Superior temporal gyrus (tissue), 1 donor: Measurements from ENCODE around the gene WDR47.
"Not testable (repeated sequence)": the region's sequence is repeated elsewhere in the genome, so short reads cannot be mapped to it uniquely, and the experiment has no call there.

Experiments used
- DNase-seq: peaks from one replicate; pipeline ENCODE4 v3.0.0-alpha.2; 2016; ENCODE audit errors: extremely low spot score

WDR47 gene

GRCh38 chr1:108962681-108963051, 79.2 kb downstream of the WDR47 start:
- DNase-seq, result no peak

DNA sequence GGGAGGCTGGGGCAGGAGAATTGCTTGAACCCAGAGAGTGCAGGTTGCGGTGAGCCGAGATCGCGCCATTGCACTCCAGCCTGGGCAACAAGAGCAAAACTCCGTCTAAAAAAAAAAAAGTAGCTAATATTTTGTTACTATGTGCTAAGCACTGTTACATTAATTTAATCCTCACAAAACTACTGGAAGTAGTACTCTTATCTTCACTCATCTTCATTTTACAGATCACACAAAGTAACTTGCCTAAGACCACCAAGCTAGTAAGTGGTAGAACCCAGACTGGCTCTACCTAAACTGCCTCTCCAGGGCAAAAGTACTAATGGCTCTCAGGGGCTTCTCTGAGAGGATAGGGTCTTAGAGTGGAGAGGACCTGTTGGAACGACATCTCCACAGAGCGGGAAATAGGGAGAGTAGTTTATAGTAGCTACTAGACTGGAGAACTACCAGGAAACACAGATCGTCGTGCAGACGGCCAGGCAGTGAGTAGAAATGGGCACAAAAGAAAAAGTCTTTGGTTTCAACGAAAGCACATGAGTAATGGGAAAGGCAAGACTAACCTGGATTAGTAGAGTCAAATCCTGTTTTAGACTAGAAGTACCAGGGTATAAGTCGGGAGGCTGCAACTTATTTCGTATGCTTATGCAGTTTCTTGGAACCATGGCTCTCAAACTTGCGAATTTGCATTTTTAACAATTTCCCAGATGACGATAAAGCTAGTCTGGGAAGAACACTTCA, 80.0 kb downstream of the WDR47 start:
- DNase-seq, result peak; percentile 7

GRCh38 chr1:108961198-108961597, 80.7 kb downstream of the WDR47 start:
- DNase-seq, result no peak

DNA sequence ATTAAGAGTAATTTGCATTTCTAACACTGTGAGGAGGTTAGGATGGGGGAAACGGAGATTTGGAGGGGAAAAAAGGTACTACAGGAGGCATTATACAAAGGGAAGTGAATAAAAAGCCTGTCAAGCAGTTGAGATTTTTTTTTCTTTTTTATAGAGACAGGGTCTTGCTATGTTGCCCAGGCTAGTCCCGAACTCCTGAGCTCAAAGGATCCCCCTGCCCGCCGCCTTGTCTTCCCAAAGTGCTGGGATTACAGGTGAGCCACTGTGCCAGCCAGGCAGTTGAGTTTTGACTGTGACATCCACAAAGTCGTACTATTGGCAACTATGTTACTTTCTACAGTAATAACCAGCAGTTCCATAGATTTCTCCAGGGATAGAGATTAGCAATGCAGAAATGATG, 81.2 kb downstream of the WDR47 start:
- DNase-seq, result no peak

GRCh38 chr1:108957888-108958287, 84.0 kb downstream of the WDR47 start:
- DNase-seq, result no peak

DNA sequence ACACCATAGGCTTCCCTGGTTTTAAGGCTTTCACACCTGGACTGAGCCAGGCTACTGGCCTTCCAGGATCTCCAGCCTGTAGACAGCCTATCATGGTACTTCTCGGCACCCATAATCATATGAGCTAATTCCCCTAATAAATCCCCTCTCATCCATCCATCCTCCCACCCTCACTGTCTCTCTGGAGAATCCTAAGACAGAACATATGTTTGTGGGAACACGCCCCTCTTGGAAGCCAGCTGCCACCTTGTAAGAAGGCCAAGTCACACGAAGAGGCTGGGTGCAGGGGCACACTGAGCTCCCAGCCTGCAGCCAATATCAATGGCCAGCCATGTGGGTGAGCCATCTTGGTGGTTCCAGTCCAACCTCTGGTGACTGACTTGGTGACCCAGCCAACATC, 86.0 kb downstream of the WDR47 start:
- no peak for DNase-seq

GRCh38 chr1:108955111-108955510, 86.8 kb downstream of the WDR47 start:
- DNase-seq, result no peak

GRCh38 chr1:108953452-108953851, 88.5 kb downstream of the WDR47 start:
- no peak for DNase-seq

DNA sequence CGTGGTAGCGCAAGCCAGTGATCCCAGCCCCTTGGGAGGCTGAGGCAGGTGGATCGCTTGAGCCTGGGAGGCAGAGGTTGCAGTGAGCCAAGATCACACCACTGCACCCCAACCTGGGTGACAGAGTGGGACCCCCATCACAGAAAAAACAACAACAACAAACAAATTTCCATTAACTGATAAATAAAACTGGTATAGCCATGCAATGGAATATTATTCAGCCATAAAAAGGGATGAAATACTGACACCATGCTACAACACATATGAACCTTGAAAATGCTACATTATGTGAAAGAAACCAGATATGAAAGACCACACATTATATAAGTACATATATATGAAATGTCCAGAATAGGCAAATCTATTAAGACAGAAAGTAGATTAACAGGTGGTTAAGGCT, 90.7 kb downstream of the WDR47 start:
- no peak for DNase-seq

- DNase-seq, result no peak
Observed at GRCh38 chr1:108949044-108949443, 92.9 kb downstream of the WDR47 start.

DNA sequence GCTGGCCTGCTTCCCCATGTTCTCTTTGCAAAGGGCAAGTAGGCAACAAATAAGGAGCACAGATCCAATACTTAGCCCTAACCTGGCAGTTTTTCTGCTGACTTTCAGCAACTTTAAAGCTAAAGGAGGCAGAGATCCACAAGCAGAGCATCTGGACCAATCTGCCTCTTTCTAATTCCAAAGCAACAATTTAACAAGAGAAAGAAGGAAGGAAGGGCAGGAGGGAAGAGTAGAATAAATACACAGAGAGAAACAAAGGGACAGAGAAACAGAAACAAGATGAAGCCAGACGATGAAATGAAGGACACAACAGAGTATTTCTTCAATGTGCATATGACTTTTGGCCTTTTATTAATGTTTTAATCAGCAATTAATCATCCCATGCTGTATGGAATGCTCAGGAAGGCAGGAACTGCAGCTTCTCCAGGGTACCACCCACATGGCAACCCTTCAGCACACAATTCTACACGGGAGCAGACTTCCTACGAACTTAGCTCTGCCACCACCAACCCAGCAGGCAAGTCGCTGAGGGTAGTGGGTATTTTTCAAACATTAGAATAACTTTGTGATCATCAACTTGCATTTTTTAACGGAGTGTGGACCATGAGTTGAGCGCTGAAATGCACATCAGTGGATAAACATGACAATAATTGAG, 93.9 kb downstream of the WDR47 start:
- peak; percentile 63 for DNase-seq

DNA sequence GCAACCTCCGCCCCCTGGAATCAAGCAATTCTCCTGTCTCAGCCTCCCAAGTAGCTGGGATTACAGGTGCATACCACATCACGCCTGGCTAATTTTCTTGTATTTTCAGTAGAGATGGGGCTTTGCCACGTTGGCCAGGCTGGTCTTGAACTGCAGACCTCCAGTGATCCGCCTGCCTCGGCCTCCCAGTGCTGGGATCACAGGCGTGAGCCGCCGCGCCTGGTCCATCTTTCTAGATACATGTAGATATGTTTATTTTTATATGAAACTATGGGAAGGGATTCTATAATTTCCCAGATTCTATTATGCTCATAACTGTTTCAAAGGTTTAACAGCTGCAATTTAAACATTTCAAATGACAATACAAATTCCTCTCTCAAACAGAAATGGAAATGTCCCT, 105.7 kb downstream of the WDR47 start:
- DNase-seq, result no peak

- DNase-seq, result no peak
Observed at GRCh38 chr1:108933944-108934343, 108.0 kb downstream of the WDR47 start.

DNA sequence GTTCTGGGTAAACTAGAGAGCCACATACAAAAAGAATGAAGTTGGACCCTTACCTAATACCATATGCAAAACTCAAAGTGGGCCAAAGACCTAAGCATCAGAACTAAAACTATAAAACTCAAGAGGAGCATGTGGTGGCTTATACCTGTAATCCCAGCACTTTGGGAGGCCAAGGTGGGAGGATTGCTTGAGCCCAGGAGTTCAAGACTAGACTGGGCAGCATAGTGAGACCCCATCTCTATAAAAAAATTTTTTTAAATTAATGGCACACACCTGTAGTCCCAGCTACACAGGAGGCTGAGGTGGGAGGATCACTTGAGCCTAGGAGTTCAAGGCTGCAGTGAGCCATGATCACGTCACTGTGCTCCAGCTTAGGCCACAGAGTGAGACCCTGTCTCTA, 114.3 kb downstream of the WDR47 start:
- not testable (repeated sequence) for DNase-seq

DNA sequence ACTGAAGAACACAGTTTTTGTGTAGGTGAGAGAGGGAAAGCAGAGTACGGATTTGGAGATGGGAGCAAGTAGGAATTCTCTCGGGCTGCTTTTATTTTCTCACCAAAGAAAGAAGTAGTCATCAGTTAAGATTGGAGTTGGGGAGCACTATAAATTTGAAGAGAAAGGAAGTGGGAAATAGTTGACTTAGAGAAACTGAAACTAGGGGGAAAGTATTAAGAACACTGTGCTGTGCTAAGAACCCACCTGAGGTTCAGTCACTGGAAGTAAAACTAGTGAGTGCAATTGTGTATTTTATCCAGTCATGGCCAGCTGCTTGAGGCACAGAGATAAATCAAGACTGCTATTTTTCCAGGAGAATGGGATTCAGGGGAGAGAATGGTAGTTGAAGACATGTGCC, 116.0 kb downstream of the WDR47 start:
- no peak for DNase-seq
